IPS-11a (cell line): Measurements from ENCODE around the gene UBQLN2.
"Not testable (repeated sequence)": the region's sequence is repeated elsewhere in the genome, so short reads cannot be mapped to it uniquely, and the experiment has no call there.

Source experiments
- H3K4me3 ChIP-seq: one replicate; pipeline ENCODE4 v1.5.1; 2013; ENCODE audit warnings: low read depth, low read length, control low read depth

UBQLN2 gene

DNA sequence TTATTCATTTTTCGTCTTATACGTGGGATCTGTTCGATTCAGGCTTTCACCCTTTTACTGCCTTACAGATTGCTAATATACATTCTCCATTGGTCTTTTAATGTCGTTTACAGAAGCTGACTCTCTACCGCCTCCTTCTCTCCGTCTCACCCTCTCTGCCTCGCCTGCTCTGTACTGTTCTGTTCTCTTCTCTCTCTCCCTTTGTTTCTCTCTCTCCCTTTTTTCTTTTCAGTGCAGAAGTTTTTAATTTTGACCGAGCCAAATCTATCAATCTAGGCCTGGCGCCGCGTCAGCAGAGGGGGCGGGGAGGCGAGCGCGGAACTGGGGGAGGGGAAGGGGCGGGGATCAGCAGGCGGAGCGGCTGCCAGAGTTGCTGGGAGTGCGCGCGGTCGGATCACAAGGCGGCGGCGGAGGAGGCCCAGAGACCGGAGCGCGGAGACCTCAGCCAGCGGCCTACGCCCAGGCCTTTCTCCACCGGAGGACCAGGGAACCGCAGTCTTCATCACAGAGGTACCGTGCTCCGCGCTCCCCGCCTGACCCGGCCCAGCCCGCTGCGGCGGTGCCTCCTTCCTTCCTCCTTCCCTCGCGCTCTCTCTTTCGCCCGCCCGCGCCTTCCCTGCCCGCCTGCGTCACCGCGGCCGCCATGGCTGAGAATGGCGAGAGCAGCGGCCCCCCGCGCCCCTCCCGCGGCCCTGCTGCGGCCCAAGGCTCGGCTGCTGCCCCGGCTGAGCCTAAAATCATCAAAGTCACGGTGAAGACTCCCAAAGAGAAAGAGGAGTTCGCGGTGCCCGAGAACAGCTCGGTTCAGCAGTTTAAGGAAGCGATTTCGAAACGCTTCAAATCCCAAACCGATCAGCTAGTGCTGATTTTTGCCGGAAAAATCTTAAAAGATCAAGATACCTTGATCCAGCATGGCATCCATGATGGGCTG lies at the start of gene UBQLN2:
UBQLN2 (plus strand) TSS at position 397 of the 931 bp plus-strand sequence; CDS start at position 644, 247 bp downstream.
- H3K4me3 ChIP-seq = peak within 1 kb of the TSS; percentile 76

DNA sequence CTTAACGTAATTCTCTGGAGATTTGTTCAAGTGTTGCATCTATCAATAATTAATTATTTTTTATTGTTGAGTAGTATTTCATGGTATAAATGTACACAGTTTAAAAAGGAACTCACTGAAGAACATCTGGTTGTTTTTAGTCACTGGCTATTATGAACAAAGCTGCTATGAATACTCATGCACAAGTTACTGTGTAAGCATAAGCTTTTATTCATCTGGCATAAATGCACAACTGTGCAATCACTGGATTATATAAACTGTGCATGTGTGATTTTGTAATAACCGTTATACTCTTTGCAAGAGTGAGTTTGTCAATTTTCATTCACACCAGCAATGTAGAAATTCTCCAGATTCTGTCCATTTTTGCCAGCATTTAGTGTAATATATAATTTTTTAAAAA lies 43.8 kb upstream of the UBQLN2 start:
- H3K4me3 ChIP-seq = no peak overlapping the region

DNA sequence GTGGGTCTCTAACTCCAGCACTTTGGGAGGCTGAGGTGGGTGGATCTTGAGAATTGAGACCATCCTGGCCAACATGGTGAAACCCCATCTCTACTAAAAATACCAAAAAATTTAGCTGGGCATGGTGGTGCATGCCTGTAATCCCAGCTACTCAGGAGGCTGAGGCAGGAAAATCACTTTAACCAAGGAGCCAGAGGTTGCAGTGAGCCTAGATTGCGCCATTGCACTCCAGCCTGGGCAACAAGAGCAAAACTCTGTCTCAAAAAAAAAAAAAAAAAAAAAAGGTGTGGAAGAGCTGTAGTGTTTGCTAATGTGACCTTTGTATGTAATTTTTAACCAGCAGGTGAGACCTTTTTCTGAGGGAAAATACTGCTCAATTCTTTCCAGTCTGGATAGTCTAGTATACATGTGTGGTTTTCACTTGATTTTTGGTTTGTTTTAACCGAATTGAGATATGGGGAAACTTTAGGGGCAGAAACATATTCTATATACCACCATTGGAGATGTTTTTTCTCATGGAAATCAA lies 33.9 kb upstream of the UBQLN2 start:
- not testable (repeated sequence) for H3K4me3 ChIP-seq

DNA sequence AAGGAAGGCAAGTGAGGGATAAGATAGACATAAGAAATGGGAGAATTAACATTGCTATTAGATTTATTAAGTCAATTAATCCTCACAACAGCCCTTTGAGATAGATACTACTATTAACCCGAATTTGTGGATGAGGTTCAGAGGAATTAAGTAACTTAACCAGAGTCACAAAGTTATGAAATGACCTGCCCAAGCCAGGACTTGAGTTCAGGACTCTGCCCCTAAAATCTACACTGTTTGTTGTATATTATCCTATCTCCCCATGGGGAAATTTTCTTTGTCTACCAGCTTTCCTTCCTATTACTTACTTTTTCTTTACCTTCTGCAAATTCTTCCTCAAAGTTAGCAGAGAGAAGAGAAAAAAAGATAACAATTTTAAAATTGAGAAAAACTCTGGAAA lies 33.4 kb upstream of the UBQLN2 start:
- H3K4me3 ChIP-seq = no peak overlapping the region

DNA sequence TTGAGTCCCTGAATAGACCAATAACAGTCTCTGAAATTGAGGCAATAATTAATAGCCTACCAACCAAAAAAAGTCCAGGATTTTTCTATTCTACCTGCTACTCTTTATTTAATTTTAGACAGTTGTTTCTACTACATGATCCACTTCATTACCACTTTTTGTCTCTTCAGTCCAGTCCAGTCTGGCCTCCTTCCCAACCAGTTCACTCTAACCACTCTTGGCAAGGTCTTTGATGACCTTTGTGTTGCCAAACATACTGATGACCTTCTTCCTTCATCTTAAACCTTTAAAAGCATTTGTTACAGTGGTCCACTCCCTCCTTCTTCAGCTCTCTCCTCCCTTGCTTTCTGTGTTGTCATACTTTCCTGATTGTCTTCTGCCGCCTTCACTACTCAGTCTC lies 12.8 kb upstream of the UBQLN2 start:
- no peak overlapping the region for H3K4me3 ChIP-seq

DNA sequence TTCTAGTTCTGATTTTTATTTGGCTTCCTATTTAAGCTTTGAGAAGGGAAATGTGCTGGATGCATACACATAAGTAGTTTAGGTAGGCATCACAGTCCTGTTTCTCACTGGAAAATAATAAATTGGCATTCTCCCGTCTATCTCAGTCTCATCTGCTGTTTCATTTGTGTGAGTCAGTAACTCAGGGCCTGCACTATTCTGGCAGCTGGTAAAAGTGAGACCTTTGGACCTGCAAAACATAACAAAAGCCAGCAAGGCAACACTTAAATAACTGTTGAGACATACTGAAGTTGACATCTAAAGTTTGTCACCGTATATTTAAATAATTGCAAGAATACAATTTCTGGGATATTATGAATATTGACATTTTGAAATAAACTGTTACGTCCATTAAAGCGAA lies 8.6 kb upstream of the UBQLN2 start:
- no peak overlapping the region for H3K4me3 ChIP-seq

DNA sequence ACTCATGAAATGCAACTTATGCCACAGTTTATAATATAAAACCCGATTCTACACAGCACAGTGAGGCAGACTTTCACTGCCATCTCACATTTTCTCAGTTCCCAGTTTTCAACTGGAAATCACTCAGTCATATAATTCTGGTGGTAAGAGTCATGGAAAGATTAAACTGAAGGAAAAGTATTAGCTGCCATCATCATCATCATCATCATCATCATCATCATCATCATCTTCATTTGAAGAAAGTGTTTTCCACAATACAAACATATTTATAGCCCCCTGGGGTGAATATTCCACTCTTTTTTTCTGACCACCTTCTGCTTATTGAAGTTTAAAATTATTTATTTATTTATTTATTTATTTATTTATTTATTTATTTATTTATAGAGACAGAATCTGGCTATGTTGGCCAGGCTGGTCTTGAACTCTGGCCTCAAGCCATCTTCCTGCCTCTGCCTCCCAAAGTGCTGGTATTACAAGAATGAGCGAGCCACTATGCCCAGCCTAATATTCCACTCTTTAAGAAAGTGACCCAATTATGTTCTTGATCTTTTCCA lies 6.0 kb upstream of the UBQLN2 start:
- H3K4me3 ChIP-seq = no peak overlapping the region

DNA sequence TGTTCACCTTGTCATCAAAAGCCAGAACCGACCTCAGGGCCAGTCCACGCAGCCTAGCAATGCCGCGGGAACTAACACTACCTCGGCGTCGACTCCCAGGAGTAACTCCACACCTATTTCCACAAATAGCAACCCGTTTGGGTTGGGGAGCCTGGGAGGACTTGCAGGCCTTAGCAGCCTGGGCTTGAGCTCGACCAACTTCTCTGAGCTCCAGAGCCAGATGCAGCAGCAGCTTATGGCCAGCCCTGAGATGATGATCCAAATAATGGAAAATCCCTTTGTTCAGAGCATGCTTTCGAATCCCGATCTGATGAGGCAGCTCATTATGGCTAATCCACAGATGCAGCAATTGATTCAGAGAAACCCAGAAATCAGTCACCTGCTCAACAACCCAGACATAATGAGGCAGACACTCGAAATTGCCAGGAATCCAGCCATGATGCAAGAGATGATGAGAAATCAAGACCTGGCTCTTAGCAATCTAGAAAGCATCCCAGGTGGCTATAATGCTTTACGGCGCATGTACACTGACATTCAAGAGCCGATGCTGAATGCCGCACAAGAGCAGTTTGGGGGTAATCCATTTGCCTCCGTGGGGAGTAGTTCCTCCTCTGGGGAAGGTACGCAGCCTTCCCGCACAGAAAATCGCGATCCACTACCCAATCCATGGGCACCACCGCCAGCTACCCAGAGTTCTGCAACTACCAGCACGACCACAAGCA lies 898 bp downstream of the UBQLN2 start:
- H3K4me3 ChIP-seq = peak overlapping the region; percentile 76

DNA sequence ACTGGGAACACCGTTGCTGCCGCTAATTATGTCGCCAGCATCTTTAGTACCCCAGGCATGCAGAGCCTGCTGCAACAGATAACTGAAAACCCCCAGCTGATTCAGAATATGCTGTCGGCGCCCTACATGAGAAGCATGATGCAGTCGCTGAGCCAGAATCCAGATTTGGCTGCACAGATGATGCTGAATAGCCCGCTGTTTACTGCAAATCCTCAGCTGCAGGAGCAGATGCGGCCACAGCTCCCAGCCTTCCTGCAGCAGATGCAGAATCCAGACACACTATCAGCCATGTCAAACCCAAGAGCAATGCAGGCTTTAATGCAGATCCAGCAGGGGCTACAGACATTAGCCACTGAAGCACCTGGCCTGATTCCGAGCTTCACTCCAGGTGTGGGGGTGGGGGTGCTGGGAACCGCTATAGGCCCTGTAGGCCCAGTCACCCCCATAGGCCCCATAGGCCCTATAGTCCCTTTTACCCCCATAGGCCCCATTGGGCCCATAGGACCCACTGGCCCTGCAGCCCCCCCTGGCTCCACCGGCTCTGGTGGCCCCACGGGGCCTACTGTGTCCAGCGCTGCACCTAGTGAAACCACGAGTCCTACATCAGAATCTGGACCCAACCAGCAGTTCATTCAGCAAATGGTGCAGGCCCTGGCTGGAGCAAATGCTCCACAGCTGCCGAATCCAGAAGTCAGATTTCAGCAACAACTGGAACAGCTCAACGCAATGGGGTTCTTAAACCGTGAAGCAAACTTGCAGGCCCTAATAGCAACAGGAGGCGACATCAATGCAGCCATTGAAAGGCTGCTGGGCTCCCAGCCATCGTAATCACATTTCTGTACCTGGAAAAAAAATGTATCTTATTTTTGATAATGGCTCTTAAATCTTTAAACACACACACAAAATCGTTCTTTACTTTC lies 1.8 kb downstream of the UBQLN2 start:
- peak overlapping the region; percentile 76 for H3K4me3 ChIP-seq

DNA sequence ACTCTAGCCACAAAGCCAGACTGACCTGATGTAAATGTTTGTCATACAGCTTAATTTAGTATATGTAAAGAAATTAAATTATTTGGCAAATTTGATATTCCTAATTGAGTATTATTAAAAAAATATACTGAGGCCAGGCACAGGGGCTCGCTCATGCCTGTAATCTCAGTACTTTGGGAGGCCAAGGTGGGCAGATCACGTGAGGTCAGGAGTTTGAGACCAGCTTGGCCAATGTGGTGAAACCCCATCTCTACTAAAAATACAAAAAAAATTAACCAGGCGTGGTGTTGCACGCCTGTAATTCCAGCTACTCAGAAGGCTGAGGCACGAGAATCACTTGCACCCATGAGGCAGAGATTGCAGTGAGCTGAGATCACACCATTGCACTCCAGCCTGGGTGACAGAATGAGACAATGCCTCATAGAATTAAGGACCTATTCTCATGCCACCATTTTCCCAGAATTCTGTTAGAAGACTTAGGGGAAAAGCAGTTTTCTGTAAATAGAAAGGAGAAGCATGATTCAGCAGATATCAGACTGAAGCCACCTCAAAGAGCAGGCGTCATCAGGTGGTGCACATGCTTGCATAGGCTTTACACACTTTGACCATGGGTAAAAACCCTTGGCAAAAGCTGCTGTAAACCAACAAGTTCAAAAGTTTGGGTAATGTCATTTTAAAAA lies 6.1 kb downstream of the UBQLN2 start:
- H3K4me3 ChIP-seq = no peak overlapping the region

DNA sequence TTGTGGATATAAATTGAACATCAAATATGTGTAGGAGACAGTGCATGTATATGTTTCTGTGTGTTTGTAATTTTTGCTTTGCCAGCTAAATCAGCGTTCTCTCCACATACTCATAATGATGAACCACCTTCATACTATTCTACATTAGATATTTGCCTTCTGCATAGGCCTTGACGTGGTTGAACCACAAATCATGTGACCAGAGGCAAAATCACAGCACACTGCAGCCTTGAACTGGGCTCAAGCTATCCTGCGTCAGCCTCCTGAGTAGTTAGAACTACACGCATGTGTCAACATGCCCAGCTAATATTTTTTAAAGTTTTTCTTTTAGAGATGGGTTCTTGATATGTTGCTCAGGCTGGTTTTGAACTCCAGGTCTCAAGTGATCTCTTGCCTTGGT lies 9.5 kb downstream of the UBQLN2 start:
- no peak overlapping the region for H3K4me3 ChIP-seq

DNA sequence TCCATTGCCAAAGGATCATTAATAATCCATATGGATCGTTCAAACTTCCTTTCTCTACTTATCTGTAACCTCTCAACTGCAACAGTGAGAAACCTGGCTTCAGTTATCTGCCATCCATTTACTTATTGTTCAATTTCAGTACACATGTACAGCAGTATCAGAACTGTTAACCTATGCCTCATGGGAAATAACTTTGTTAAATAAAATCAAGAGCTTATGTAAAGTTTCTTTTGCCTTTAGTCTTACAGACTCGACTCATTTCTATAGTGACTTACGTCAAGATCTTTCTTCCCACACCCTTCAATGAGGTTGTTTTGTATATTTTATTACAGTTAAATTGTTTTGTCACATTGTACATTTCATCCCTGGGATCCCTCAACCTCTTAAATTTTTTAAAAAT lies 11.4 kb downstream of the UBQLN2 start:
- no peak overlapping the region for H3K4me3 ChIP-seq

DNA sequence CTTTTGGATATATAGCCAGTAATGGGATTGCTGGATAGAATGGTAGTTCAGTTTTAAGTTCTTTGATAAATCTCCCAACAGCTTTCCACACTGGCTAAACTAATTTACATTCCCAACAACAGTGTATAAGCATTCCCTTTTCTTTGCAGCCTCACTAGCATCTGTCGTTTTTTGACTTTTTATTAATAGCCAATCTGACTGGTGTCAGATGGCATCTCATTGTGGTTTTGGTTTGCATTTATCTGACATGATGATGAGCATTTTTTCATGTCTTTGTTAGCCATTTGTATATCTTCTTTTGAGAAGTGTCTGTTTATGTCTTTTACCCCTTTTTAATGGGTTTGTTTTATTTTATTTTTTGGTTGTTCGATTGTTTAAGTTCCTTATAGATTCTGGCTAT lies 13.3 kb downstream of the UBQLN2 start:
- no peak overlapping the region for H3K4me3 ChIP-seq

DNA sequence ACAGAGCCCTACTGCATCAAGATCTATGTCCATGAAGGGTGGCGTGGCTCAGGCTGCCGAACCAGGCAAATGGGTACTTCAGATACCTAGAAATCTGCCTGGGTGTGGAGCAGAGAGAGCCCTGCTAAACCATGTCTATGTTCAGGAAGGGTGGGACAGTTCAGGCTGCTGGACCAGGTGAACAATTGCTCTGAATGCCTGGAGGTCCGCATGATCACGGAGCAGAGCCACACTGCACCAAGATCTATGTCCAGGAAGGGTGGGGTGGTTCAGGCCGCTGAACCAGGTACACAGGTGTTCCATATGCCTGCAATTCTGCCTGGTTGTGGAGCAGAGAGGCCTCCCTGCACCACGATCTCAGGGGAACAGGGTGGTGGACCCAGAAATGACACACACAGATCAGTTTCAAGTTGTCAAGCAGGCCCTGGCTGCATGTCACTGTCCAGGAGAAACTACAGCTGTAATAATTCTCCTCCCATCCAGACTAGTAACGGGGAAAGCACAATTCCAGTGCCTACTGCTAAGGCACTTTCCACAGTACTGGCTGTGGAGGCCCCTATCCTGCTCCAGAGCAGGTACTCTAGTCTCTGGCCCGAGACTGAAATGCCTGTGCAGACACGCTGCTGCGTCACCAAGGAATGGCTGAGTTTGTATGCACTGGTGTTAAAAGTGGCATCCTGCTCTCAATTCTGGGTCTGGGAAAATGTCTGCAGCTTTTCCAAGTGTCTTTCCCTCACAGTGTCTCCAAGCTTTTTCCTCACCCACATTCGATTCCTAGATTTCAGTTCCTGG lies 25.2 kb downstream of the UBQLN2 start:
- no peak overlapping the region for H3K4me3 ChIP-seq

DNA sequence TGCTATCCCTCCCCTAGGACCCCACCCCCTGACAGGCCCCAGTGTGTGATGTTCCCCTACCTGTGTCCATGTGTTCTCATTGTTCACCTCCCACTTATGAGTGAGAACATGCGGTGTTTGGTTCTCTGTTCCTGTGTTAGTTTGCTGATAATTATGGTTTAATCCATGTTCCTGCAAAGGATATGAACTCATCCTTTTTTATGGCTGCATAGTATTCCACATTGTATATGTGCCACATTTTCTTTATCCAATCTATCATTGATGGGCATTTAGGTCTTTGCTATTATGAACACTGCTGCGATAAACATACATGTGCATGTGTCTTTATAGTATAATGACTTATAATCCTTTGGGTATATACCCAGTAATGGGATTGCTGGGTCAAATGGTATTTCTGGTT lies 28.4 kb downstream of the UBQLN2 start:
- not testable (repeated sequence) for H3K4me3 ChIP-seq

DNA sequence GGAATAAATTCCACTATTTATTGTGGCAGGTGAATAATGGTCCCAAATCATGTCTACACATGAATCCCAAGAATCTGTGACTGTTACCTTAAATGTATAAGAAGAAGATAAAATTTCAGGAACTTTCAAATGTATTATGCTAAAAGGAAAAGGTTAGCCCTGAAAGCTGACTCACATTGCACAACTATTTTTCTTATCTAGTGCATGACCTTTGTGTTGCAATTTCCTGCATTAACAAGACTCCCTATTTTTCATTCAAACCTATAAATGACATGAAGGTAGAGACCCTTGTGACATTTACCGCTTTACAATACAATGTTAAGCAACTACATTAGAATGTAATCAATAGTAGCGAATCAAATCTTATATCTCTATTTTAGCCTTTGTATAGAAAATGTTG lies 36.7 kb downstream of the UBQLN2 start:
- H3K4me3 ChIP-seq = no peak overlapping the region

DNA sequence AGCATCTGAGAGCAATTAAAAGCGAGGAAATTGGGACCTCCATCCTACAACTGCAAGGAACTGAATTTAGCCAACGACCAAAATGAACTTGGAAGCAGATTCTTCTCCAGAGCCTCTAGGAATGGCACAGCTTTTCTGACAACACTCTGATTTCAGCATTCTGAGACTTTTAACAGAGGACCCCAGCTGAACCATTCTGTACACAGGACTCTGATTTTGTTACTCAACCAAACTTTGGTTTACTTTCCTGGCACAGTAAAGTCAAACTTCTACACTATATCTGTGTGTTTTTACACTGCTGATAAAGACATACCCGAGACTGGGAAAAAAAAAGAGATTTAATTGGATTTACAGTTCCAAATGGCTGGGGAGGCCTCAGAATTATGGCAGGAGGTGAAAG lies 37.6 kb downstream of the UBQLN2 start:
- no peak overlapping the region for H3K4me3 ChIP-seq

DNA sequence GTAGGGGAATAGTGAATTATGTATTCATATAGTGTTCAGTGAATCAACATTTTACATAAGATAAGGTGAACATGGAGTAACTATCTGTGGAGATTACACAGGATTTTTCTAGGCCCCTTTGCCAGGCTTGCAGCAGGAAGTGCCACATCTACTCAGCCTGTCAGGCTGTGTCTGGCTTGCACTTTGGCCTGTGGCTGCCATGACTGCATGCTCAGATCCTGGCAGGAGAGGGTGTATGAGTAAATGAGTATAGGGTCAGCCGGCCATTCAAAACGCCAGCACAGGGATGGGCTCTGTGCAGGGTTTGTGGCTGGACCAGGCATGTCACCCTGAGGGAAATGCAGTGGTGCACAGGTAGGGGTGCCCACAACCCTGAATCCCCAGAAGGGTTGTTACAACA lies 51.9 kb downstream of the UBQLN2 start:
- no peak overlapping the region for H3K4me3 ChIP-seq
